SK-N-SH (cell line): ENCODE measurements around the gene CASK.

Source experiments
- FOSL2 ChIP-seq: IDR thresholded peaks from 2 replicates; pipeline ENCODE4 v1.4.0; 2012; ENCODE audit warnings: low read depth, mild to moderate bottlenecking, moderate library complexity, borderline replicate concordance
- GABPA ChIP-seq: IDR thresholded peaks from 2 replicates; pipeline ENCODE4 v1.4.0; 2012; ENCODE audit warnings: low read depth, mild to moderate bottlenecking
- TAF1 ChIP-seq: IDR thresholded peaks from 2 replicates; pipeline ENCODE4 v1.6.1; 2012; ENCODE audit warnings: low read depth, mild to moderate bottlenecking, low read length, moderate library complexity, borderline replicate concordance
- TF ChIP-seq, protein P1 (sequence below): IDR thresholded peaks from 2 replicates; pipeline ENCODE4 v1.4.0; 2012; ENCODE audit warnings: low read depth, borderline replicate concordance
- TF ChIP-seq, protein P2 (sequence below): fragments of 200-600 bp; sonication (generic); IDR thresholded peaks from 2 replicates; pipeline ENCODE4 v1.6.1; 2017; ENCODE audit warnings: antibody characterized with exemption, mild to moderate bottlenecking, moderate library complexity
- TF ChIP-seq, protein P3 (sequence below): IDR thresholded peaks from 2 replicates; pipeline ENCODE4; 2012
- TF ChIP-seq, protein P4 (sequence below): fragments of 150-350 bp; IDR thresholded peaks from 2 replicates; pipeline ENCODE4 v1.6.1; 2017; ENCODE audit warnings: antibody characterized with exemption, low read length, low read depth, borderline replicate concordance

DNA sequence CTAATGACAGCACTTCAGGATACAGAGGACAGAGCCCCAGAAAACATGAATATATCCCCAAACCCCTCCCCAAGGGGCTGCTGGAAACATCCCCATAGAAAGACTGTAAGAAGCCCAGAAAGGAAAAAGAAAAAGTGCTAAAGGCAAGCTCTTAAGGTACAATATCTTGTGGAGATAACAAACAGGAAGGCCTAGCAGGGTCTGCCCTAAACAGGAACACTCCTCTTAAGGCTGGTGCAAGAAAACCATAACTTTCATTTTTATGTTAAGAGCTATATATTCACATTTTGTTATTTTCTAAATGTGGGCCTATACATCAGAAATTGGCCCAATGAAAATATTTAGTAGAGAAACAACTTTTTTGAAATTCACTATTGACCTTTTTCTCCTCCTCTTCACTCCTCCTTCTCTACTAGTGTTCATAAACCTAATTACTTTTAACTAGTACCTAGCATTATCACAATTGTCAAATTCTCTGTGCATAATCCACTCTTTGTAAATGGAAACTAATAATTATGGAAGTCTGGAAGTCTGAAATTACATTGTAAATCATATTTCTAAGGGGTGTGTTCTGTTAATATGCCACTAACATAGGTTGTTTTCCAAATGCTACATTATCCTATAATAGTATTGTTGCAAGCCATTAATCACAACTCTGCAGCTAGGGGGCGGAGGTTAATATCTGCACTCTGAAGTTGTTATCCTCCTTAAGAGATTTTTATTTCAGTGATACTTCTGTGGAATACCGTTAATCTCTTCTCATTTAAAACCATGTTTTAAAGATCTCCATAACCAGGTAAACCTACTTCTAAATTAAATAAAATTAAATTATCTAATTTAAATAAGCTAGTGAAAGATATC is 59.8 kb downstream of the CASK start:
- TF ChIP-seq, protein P1, sequence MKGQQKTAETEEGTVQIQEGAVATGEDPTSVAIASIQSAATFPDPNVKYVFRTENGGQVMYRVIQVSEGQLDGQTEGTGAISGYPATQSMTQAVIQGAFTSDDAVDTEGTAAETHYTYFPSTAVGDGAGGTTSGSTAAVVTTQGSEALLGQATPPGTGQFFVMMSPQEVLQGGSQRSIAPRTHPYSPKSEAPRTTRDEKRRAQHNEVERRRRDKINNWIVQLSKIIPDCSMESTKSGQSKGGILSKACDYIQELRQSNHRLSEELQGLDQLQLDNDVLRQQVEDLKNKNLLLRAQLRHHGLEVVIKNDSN, result no peak
- TF ChIP-seq, protein P2, sequence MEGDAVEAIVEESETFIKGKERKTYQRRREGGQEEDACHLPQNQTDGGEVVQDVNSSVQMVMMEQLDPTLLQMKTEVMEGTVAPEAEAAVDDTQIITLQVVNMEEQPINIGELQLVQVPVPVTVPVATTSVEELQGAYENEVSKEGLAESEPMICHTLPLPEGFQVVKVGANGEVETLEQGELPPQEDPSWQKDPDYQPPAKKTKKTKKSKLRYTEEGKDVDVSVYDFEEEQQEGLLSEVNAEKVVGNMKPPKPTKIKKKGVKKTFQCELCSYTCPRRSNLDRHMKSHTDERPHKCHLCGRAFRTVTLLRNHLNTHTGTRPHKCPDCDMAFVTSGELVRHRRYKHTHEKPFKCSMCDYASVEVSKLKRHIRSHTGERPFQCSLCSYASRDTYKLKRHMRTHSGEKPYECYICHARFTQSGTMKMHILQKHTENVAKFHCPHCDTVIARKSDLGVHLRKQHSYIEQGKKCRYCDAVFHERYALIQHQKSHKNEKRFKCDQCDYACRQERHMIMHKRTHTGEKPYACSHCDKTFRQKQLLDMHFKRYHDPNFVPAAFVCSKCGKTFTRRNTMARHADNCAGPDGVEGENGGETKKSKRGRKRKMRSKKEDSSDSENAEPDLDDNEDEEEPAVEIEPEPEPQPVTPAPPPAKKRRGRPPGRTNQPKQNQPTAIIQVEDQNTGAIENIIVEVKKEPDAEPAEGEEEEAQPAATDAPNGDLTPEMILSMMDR, result peak; percentile 25; the same call in 1 of the 2 replicates
- TF ChIP-seq, protein P3, sequence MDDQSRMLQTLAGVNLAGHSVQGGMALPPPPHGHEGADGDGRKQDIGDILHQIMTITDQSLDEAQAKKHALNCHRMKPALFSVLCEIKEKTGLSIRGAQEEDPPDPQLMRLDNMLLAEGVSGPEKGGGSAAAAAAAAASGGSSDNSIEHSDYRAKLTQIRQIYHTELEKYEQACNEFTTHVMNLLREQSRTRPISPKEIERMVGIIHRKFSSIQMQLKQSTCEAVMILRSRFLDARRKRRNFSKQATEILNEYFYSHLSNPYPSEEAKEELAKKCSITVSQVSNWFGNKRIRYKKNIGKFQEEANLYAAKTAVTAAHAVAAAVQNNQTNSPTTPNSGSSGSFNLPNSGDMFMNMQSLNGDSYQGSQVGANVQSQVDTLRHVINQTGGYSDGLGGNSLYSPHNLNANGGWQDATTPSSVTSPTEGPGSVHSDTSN, result no peak
- TF ChIP-seq TAF1 (no peak), GABPA (no peak), FOSL2 (no peak)
- TF ChIP-seq, protein P4, sequence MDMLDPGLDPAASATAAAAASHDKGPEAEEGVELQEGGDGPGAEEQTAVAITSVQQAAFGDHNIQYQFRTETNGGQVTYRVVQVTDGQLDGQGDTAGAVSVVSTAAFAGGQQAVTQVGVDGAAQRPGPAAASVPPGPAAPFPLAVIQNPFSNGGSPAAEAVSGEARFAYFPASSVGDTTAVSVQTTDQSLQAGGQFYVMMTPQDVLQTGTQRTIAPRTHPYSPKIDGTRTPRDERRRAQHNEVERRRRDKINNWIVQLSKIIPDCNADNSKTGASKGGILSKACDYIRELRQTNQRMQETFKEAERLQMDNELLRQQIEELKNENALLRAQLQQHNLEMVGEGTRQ, result no peak
